Mesenteric fat pad (tissue), 1 donor: ENCODE measurements around the gene SDR39U1. TPM values are rescaled to one million over a fixed set of nuclear protein-coding genes. Genes with fewer than 3 reads are reported as not detected.

Source experiments
- DNase-seq: peaks from one replicate; pipeline ENCODE4 v3.0.0-alpha.2; 2020; ENCODE audit warnings: low spot score
- total RNA-seq: library from RNA; stranded (reverse); fragmentation: NEBNext Ultra II Directional; extraction: Animal tissue kit (Norgen Biotek cat#: 25700); gene quantifications from one replicate; pipeline ENCODE4 v1.2.1, GENCODE V29; 2021
- donor health status: DM: yes; HTN: yes; CAD: no.

SDR39U1 gene
- total RNA-seq, 1 donor from 2014 or later = 50.1 TPM

DNA sequence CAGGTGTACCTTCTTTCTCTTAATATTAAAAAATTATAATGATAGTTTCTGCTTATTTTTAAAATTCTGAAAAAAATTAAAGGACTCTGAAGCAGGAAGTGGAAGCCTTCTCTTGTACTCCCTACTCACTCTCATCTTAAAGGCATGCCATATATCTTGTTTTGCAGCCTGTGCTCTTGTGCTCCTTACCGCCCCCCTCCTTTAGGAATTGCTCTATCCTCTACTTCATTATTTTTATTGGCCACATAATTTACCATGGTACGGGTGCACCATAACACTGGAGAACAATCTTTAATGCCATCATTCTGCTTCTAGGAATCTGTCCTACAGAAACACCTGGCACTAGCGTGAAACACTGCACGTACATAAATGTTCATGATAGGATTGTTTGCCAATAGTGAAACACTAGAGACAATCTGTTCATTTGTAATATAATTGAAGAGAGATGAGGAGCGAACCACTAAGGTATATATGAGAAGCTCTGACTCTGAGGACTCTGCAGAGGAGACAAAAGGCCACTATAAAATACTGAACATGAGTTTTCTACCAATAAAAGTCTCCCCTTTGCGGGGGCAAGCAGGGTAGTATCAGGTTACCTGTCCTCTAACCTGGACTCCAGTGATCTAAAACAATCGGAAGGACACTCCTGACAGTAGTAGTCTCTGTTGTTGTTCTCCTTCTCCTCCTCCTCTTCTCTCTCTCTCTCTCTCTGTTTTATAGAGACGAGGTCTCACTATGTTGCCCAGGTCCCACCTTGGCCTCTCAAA is 50.1 kb downstream of the SDR39U1 start:
- no peak for DNase-seq

- DNase-seq = no peak
Observed at GRCh38 chr14:24390701-24391468, 51.7 kb downstream of the SDR39U1 start.

Other genes with a start within 250 kb of the SDR39U1 start
- gene TM9SF1, start 247.3 kb downstream of the SDR39U1 start, total RNA-seq = 51.0 TPM
- gene TSSK4, start 237.1 kb downstream of the SDR39U1 start, total RNA-seq = not detected
- gene CHMP4A, start 229.3 kb downstream of the SDR39U1 start, total RNA-seq = 58.7 TPM
- gene MDP1, start 226.7 kb downstream of the SDR39U1 start, total RNA-seq = 10.3 TPM
- 169 TPM for gene NEDD8, start 210.4 kb downstream of the SDR39U1 start, total RNA-seq
- 46.5 TPM for gene GMPR2, start 209.8 kb downstream of the SDR39U1 start, total RNA-seq
- 73.3 TPM for gene TINF2, start 200.2 kb downstream of the SDR39U1 start, total RNA-seq
- 0.77 TPM for gene TGM1, start 179.6 kb downstream of the SDR39U1 start, total RNA-seq
- 17.0 TPM for gene RABGGTA, start 171.2 kb downstream of the SDR39U1 start, total RNA-seq
- gene DHRS1, start 143.0 kb downstream of the SDR39U1 start, total RNA-seq = 19.0 TPM
- 23.4 TPM for gene NOP9, start 142.9 kb downstream of the SDR39U1 start, total RNA-seq
- gene CIDEB, start 134.8 kb downstream of the SDR39U1 start, total RNA-seq = 19.1 TPM
- 7.2 TPM for gene LTB4R2, start 132.6 kb downstream of the SDR39U1 start, total RNA-seq
- 11.9 TPM for gene LTB4R, start 131.3 kb downstream of the SDR39U1 start, total RNA-seq
- 59.6 TPM for gene ADCY4, start 107.7 kb downstream of the SDR39U1 start, total RNA-seq
- 12.7 TPM for gene RIPK3, start 102.8 kb downstream of the SDR39U1 start, total RNA-seq
- gene NFATC4, start 74.6 kb downstream of the SDR39U1 start, total RNA-seq = 41.3 TPM
- 11.7 TPM for gene NYNRIN, start 43.8 kb downstream of the SDR39U1 start, total RNA-seq
- 5.0 TPM for gene CBLN3, start 13.1 kb downstream of the SDR39U1 start, total RNA-seq
- gene KHNYN, start 12.8 kb downstream of the SDR39U1 start, total RNA-seq = 41.4 TPM
- 1.4 TPM for gene CMA1, start 65.5 kb upstream of the SDR39U1 start, total RNA-seq
- gene CTSG, start 133.5 kb upstream of the SDR39U1 start, total RNA-seq = 6.3 TPM
- not detected for gene GZMH, start 166.9 kb upstream of the SDR39U1 start, total RNA-seq
- 2.0 TPM for gene GZMB, start 191.4 kb upstream of the SDR39U1 start, total RNA-seq